ENCODE measurements around the gene TNNI3K.
"Not testable (repeated sequence)": the region's sequence is repeated elsewhere in the genome, so short reads cannot be mapped to it uniquely, and the experiment has no call there.

TNNI3K gene, protein sequence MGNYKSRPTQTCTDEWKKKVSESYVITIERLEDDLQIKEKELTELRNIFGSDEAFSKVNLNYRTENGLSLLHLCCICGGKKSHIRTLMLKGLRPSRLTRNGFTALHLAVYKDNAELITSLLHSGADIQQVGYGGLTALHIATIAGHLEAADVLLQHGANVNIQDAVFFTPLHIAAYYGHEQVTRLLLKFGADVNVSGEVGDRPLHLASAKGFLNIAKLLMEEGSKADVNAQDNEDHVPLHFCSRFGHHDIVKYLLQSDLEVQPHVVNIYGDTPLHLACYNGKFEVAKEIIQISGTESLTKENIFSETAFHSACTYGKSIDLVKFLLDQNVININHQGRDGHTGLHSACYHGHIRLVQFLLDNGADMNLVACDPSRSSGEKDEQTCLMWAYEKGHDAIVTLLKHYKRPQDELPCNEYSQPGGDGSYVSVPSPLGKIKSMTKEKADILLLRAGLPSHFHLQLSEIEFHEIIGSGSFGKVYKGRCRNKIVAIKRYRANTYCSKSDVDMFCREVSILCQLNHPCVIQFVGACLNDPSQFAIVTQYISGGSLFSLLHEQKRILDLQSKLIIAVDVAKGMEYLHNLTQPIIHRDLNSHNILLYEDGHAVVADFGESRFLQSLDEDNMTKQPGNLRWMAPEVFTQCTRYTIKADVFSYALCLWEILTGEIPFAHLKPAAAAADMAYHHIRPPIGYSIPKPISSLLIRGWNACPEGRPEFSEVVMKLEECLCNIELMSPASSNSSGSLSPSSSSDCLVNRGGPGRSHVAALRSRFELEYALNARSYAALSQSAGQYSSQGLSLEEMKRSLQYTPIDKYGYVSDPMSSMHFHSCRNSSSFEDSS

DNA sequence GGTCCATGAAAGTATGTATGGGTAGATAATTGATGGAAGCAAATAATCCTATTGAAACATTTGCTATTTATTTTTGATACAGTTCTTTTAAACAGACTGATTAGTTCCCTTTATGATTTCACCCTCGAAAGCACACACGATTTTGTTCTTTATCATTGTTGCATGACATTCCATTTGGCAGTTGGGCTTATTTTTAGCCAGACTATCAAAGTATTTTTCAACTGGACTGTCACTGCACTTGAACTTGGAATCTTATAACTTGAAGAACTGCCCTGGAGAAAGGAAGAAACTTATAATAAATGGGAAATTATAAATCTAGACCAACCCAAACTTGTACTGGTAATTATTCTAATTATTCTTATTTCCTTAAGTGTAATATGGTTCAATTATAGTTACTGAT is at the start of gene TNNI3K:
TSS of gene TNNI3K (plus strand) at position 235 of the 400 bp plus-strand sequence. CDS start at position 300, 65 bp downstream.
- DNase-seq: no peak

DNA sequence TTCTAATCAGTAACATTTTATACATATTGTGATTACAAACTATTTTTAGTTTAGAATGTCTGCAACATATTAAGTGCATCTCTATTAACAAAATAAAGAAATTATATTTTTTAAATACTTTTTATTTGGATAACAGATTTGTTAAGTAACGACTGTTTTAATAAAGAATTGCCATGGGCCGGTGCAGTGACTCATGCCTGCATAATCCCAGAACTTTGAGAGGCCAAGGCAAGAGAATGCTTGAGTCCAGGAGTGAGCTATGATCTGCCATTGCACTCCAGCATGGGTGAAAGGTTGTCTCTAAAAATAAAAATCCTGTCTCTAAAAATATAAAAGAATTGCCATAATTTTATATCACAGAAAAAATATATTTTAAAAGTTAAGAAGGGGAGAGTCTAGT is 41.3 kb upstream of the TNNI3K start:
- DNase-seq: no peak

DNA sequence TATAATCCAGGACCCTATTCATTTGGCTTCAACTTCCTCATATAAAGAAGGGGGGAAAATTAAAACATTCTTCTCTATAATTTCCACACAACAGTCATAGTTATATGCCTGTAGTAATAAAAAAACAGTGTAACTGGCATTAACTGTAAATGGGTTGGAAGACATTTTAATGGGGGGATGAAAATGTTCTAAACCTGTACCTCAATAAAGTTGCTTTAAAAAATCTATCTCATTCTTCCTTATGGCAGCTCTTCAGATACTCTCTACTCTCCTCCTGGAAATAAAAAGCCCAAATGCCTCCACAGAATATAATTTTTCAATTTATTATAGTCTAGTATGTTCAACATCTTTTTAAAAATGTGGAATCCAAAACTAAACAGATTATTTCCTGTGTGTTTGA is 39.8 kb upstream of the TNNI3K start:
- DNase-seq: no peak

DNA sequence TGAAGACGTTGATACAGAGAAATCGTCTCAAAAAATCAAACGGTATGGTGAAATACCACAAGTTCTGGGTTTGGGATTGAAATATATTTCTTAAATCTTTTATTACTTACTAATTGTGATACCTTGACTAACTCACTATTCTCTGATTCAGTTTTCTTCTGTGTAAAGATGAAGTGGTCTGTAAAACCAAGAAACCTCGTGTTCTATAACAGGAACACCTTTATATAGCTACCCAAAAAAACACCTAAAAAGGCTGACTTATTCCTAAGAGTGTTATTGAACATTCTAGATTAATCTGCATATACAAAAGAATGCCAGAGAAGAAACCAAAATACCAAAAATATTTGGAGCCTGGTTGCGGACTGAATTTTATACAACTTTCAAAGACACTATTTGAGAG is 37.9 kb upstream of the TNNI3K start:
- no peak for DNase-seq

DNA sequence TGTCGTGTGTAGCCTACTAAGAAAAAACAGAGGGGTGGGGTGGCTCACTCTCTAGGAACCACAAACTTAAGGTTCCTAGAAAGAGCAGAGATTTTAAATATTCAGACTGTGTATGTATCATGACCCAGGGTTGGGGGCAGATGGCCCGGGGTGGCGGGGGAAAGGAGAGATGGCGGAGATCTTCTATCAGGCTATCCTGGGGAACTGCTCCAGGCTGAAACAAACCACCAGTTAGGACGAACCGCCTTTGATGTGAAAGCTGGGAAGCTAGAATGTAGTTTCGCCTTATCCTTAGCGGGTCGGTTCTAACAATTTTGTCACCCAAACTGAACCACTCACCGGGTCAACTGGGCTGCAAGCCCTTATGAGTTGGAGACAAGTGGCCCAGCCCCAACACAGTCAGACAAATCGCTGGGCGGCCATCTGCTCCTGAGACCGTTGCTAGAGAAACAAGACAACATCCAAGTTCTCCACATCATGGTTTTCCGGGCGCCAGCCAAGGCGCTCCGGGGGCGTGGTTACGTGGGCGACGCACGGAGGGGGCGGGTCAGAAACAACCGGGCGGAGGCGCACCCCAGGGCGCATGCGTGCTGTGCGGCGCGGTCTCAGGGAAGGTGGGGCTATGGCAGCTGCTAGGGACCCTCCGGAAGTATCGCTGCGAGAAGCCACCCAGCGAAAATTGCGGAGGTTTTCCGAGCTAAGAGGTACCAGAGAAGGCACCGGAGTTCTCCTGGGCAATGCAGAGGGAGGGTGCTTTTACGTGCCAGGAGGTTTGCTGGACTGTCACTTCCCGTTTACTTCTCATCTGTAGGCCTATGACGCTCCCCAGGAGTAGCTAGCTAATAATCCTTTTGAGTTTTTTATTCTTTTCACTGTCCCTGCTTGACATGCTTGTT is 37.3 kb upstream of the TNNI3K start, which contains the start of the genes FPGT and LRRIQ3:
TSS of gene FPGT (plus strand) at position 586 of the 896 bp plus-strand sequence. CDS start at position 623, 37 bp downstream.
TSS of gene LRRIQ3 (minus strand) at position 520 of the 896 bp plus-strand sequence. CDS start 14,492 bp downstream, outside the sequence.
- DNase-seq: peak; percentile 40

DNA sequence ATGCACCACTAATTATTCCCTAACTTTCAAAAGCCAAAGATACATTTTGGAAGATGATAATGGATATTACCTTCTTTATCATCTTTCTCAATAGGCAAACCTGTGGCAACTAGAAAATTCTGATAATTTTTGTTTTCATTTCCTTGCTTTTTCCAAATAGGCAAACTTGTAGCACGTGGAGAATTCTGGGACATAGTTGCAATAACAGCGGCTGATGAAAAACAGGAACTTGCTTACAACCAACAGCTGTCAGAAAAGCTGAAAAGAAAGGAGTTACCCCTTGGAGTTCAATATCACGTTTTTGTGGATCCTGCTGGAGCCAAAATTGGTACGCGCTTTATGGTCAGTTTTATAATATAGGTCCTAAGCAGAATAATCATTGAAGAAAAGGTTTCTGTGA is 35.7 kb upstream of the TNNI3K start:
- no peak for DNase-seq

DNA sequence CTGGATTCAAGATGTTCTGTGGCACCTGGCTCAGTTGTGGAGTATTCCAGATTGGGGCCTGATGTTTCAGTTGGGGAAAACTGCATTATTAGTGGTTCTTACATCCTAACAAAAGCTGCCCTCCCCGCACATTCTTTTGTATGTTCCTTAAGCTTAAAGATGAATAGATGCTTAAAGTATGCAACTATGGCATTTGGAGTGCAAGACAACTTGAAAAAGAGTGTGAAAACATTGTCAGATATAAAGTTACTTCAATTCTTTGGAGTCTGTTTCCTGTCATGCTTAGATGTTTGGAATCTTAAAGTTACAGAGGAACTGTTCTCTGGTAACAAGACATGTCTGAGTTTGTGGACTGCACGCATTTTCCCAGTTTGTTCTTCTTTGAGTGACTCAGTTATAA is 29.9 kb upstream of the TNNI3K start:
- DNase-seq: no peak

DNA sequence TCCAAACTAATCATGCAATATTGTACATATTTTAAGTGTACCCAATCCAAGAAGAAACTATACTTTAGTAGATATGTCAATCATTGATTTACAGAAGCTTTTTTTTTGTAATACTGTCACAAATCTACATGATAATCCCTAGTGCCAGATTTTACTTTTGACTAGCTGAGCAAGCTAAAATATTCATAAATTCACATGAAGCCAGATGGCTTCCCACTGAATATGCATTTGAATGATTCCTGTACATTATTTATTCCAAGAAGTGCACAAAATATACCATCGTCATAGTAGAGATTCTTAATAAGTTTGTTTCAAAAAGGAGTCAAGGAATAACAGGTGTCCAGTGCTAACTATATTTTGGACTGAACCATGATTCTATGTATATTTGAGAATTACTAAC is 20.0 kb upstream of the TNNI3K start:
- no peak for DNase-seq

DNA sequence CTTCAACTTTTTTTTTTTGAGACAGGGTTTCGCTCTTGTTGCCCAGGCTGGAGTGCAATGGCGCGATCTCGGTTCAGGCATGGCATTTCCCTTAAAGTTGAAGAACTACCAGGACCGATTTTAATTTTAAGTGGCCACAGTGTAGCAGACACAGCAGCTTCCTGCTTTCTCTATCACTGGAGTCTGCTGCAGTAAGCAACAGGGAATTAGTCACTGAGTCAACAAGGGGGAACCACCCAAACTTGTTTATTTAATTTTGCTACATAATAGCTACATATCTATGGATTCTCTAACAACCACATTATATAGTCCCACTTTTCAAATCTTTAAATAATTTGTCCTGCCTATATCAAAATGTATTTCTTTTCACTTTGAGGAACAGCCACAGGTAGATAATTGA is 12.5 kb upstream of the TNNI3K start:
- DNase-seq: no peak

DNA sequence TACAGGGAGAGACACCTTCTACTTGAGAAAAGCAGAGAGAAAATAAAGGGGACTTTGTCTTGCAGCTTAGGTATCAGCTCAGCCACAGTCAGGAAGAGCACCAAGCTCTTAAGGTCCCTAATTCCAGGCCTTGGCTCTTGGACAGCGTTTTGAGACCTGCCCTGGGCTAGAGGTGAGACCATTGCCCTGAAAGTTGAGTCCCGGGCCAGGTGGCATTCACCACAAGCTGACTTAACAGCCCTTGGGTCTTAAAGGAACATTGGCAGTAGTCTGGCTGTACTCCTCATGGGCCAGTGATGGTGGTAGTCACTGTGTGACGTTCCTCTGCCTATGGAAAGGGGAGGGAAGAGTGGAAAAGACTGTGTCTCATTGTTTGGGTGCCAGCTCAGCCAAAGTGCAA is 11.7 kb upstream of the TNNI3K start:
- no peak for DNase-seq

DNA sequence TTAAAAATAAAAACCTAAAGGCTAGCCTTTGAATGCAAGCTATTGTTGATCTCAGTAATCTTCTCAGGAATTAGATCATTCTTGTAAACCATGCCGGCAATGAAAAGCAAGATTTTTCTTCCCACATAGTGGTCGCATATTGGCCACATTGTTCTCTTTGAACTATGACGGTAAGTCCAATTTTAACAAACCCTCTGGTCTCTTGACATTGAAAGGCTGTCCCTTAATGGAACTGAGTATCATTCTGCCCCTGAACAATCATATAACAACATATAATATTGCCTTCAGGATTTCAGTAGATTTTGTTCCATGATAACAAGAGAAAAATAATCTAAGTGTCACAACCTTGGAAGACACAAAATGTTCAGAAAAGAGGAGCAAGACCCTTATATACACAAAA is 1.3 kb downstream of the TNNI3K start:
- no peak for DNase-seq

DNA sequence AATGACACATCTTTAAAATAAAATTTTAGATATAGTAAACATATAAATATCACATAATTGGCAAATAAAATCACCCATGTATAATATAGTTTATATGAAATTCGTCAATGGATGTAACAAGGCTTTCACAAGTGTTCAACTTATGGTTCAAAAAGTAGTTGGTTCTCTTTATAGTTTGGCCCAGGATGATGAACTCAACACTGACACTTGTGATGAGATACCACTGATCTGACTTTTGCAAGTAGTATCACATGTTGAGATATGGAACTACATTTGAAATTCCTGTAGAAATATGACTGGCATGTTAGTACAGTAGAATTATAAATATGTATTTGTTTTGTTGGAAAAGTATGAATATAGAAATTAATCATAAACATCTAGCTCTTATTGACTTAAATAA is 1.8 kb downstream of the TNNI3K start:
- DNase-seq: no peak

DNA sequence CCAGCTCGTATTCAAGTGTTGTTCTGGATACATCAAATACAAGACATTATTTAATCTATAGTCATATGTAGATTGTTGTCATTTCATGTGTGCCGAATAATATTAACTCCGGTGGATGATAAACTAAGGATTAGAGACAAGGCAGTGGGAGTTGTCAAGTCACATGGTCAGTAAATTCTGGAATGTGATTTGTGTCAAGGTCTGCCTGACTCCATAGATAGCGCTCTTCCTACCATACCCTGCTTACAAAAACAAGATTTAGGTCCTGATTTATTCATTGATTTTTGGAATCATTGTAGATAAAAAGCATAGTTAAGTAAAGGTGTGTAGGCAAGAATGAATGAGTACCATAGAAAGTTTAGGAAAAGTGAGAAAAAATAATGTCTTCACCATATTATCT is 2.6 kb downstream of the TNNI3K start:
- no peak for DNase-seq

DNA sequence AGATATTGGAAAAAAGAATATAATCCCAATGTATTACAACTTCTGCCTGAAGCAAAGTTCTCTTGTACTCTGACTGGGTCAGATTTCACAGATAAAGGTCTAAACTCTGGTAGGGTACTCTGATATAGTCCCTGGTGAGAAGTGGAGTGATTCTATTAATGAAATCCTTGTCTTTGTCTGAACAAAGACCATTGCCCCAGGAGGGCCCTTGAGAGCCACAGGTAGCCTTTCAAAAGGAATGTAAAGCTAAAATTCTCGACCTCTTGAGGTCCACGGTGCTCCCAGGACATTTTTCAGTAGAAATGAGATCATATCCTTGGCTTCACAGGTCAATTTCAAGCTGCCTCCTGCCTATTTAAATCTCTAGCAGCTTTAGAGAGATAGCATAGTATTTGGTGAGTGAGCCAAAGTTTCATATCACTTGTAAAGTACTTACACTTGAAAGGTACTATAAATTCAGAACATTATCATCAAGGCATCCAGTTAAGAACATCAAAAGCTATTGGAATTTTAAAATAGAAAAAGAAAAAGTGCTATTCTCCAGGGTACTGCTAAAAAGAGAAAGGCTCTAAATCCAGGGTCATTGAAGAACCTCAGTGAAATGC is 10.1 kb downstream of the TNNI3K start:
- no peak for DNase-seq

DNA sequence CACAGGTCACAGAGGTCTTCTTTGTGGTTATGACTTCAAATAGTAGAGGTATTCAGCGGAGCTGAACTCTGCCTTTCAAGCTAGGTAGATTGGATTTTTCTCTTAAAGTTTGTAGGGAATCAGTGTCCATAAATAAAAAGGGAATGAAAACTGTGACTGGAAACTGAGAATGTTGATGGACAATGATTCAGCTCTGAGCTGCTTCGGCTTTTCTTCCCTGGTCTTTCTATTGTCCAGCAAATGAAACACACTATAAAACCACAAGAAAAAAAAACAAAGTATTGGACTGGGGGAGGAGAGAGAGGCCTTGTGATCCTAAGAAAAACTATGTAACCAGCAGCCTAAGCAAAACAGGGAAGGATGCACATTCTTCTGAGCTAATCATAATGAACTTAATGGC is 11.1 kb downstream of the TNNI3K start:
- DNase-seq: no peak

DNA sequence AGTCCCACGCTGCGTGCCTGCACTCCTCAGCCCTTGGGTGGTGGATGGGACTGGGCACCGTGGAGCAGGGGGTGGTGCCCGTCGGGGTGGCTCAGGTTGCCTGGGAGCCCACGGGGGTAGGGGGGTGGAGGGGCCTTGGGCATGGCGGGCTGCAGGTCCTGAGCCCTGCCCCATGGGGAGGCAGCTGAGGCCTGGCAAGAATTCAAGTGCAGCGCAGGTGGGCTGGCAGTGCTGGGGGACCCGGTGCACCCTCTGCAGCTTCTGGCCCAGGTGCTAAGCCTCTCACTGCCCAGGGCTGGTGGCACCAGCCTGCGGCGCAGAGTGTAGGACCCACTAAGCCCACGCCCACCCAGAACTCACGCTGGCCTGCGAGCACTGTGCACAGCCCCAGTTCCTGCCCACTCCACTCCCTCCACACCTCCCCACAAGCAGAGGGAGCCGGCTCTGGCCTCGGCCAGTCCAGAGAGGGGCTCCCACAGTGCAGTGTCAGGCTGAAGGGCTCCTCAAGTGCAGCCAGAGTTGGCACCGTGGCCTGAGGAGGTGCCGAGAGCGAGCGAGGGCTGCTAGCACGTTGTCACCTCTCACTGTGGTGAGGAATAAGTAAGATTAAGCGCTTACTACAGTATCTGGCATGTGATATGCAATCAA is 12.8 kb downstream of the TNNI3K start:
- DNase-seq: no peak

DNA sequence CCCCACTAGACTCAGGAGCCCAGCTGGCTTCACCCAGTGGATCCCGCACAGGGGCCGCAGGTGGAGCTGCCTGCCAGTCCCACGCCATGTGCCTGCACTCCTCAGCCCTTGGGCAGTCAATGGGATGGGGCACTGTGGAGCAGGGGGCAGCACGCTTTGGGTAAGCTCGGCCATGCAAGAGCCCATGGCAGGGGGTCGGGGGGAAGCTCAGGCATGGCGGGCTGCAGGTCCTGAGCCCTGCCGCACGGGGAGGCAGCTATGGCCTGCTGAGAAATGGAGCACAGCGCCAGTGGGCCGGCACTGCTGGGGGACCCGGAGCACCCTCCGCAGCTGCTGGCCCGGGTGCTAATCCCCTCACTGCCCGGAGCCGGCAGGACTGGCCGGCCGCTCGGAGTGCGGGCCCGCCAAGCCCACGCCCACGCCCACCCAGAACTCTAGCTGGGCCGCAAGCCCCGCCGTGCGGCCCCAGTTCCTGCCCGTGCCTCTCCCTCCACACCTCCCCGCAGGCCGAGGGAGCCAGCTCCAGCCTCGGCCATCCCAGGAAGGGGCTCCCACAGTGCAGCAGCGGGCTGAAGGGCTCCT is 18.1 kb downstream of the TNNI3K start:
- DNase-seq: not testable (repeated sequence)

DNA sequence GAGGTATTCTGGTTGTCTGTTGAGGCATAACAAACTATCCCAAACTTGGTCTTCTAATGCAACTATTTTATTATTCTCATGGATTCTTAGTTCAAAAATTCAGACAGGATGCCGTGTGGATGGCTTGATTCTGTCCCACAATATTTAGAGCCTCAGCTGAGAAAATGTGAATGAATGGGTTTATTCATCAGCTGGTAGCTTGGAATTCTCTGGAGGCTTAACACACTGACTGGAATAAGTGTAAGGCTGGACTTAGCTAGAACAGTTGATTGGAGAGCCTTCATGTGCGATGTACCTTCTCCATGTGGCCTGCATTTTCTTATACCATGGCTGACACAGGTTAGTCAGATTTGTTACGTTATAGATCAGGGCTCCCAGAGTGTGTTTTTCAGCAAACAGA is 30.8 kb downstream of the TNNI3K start:
- DNase-seq: no peak

DNA sequence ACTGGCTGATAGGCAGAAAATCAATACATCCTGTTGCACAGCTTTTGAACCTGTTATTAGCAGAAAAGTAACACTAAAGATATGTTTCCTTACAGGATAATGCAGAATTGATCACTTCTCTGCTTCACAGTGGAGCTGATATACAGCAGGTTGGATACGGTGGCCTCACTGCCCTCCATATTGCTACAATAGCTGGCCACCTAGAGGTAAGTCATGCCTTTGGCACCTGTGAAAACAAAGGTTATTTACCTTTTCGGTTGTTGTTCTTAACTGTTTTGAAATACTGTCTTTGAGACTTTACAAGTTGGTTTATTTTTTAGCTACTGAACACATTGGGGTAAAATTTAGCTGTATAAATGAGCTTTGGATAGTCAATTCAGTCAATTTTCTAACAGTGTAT is 36.3 kb downstream of the TNNI3K start:
- DNase-seq: no peak

DNA sequence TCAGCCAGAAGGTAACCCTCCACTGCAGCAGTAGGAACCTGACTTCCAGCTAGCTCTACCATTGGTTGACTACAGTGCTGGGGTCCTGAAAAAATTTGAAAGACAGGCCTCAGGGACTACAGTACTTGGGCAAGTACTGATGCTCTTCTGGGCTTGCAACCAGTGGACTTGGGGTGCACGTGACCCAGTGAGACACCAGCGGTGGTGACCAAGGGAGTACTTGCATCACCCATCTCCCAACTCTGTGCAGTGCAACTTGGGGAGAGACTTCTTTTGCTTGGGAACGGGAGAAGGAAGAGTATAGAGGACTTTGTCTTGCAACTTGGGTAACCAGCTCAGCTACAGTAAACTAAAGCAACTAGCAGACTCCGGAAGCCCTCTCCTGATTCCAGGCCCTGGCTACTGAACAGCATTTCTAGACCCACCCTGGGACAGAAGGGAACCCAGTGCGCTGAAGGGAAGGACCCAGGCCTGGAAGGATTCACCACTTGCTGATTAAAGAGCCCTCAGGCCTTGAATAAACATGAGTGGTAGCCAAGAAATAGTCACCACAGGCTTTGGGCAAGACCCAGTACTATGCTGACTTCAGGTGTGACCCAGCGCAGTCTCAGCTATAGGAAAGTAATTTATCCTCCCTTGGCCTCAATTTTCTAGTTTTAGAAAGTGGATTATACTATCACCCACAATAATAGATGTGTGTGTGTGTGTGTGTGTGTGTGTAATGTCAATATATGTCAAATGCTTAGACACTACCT is 45.6 kb downstream of the TNNI3K start:
- no peak for DNase-seq

DNA sequence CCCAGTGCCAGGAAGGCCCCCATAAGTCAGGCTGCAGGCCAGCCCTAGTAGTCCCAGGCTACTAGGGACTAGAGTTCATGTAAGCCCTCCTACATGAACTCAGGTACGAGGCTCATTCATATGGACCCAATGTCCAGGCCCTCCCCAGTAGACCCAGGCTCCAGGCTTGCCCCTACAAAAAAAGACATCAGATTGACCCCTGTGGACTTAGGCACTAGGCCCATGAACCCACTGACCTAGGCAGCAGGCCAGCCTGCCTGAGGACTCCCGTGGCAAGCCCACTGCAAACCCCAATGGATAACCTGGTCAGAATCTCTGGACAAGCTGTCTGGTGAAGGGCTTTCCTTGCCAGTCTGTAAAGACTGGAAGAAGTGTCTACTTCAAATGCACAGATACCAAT is 51.2 kb downstream of the TNNI3K start:
- DNase-seq: no peak

Data from cortex of kidney (tissue), 1 donor.